A549 (cell line): ENCODE data around the gene FGG. TPM values are rescaled to one million over a fixed set of nuclear protein-coding genes. Genes with fewer than 3 reads are reported as not detected.
A peak's percentile ranks its signal among the peaks of the same experiment; 100 is the strongest.

Source experiments
- ATAC-seq, 2 experiments: fragments of 200-7000 bp in 1 of 2; fragments of >200 bp in 1 of 2; cut with Nextera tagmentation in 1 of 2; cut with Tn5 transposase in 1 of 2; 3 replicates each; pipeline versions ENCODE4 v1.8.0 to v1.9.1; 2018 to 2020; ENCODE audit warnings: mild to moderate bottlenecking in 1 of 2, moderate library complexity in 1 of 2
- CTCF ChIA-PET: fragments of 300-600 bp; sonication (Branson Sonifier 250); formaldehyde crosslinking; extraction: SDS; loops from one replicate; lab custom pipeline; 2021; ENCODE audit warnings: antibody characterized with exemption, inconsistent platforms; lab: Yijun Ruan, JAX
- POLR2A ChIA-PET: fragments of 350-600 bp; formaldehyde crosslinking; extraction: SDS; loops from one replicate; lab custom pipeline; 2021; ENCODE audit warnings: antibody characterized with exemption, inconsistent platforms; lab: Yijun Ruan, JAX
- DNase-seq, 2 experiments: peaks; one replicate each; pipeline versions ENCODE4 v3.0.0 to v3.0.0-alpha.2; 2011 to 2016; ENCODE audit warnings: low read depth in 1 of 2, low spot score in 1 of 2
- FAIRE-seq: peaks from 2 replicates; lab custom pipeline; 2011; peaks lifted over from hg19 to GRCh38; lab: Jason Lieb, UNC
- H3K27ac ChIP-seq, 2 experiments: fragments of >200 bp; sonication (Bioruptor Twin); formaldehyde crosslinking; 3 replicates each; pipeline ENCODE4 v1.5.1; 2016 to 2017
- H3K4me1 ChIP-seq: fragments of >200 bp; sonication (Bioruptor Twin); formaldehyde crosslinking; 3 replicates; pipeline ENCODE4 v1.6.1; 2016
- H3K4me2 ChIP-seq: fragments of >200 bp; sonication (Bioruptor Twin); formaldehyde crosslinking; 3 replicates; pipeline ENCODE4 v1.6.1; 2016
- H3K4me3 ChIP-seq: fragments of >200 bp; sonication (Bioruptor Twin); formaldehyde crosslinking; 3 replicates; pipeline ENCODE4 v1.5.1; 2016
- H3K9me3 ChIP-seq: fragments of >200 bp; sonication (Bioruptor Twin); formaldehyde crosslinking; 3 replicates; pipeline ENCODE4 v1.6.1; 2016
- CBX8 ChIP-seq: fragments of 200-600 bp; sonication (generic); IDR thresholded peaks from 2 replicates; pipeline ENCODE4 v1.6.1; 2016
- CHD2 ChIP-seq: fragments of 150-350 bp; IDR thresholded peaks from 2 replicates; pipeline ENCODE4 v1.6.1; 2014; ENCODE audit warnings: low read length; ENCODE audit not compliant: partially characterized antibody
- CHD4 ChIP-seq: fragments of 200-600 bp; sonication (generic); IDR thresholded peaks from 2 replicates; pipeline ENCODE4 v1.6.1; 2016; ENCODE audit warnings: antibody characterized with exemption, mild to moderate bottlenecking, borderline replicate concordance
- CTCF ChIP-seq: fragments of >200 bp; sonication (Bioruptor Twin); formaldehyde crosslinking; IDR thresholded peaks from 3 replicates; pipeline ENCODE4 v1.5.1; 2016
- EHMT2 ChIP-seq: fragments of 200-600 bp; sonication (generic); IDR thresholded peaks from 2 replicates; pipeline ENCODE4 v1.6.1; 2016; ENCODE audit warnings: antibody characterized with exemption, low read depth, mild to moderate bottlenecking, moderate library complexity
- EP300 ChIP-seq, 2 experiments: fragments of >200 bp; sonication (Bioruptor Twin); formaldehyde crosslinking; IDR thresholded peaks; 2 replicates in 1 of 2; 3 replicates in 1 of 2; pipeline ENCODE4 v1.6.1; 2016 to 2017
- GATA3 ChIP-seq: IDR thresholded peaks from 2 replicates; pipeline ENCODE4 v1.6.1; 2012; ENCODE audit warnings: borderline replicate concordance
- HOXA7 ChIP-seq: fragments of 250-450 bp; sonication (Bioruptor Pico); IDR thresholded peaks from 2 replicates; pipeline ENCODE4 v1.5.0; 2020; ENCODE audit warnings: mild to moderate bottlenecking, moderate library complexity
- JUNB ChIP-seq: fragments of >200 bp; sonication (Bioruptor Twin); formaldehyde crosslinking; IDR thresholded peaks from 2 replicates; pipeline ENCODE4 v1.6.1; 2016
- MAFK ChIP-seq: fragments of 450-650 bp; IDR thresholded peaks from 2 replicates; pipeline ENCODE4 v1.6.1; 2014; ENCODE audit not compliant: partially characterized antibody
- NFE2L2 ChIP-seq: fragments of 150-350 bp; conservative IDR thresholded peaks from 2 replicates; pipeline ENCODE4 v1.6.1; 2014; ENCODE audit warnings: low read length
- NPAS2 ChIP-seq: fragments of 250-450 bp; sonication (Bioruptor Pico); IDR thresholded peaks from 2 replicates; pipeline ENCODE4 v1.8.0; 2022; ENCODE audit warnings: mild to moderate bottlenecking, moderate library complexity, borderline replicate concordance
- POLR2AphosphoS2 ChIP-seq: conservative IDR thresholded peaks from 2 replicates; pipeline ENCODE4 v1.6.1; 2012; ENCODE audit warnings: low read length, improper control_type of control experiment, inconsistent platforms
- RAD21 ChIP-seq, 2 experiments: fragments of >200 bp in 1 of 2; sonication (Bioruptor Twin) in 1 of 2; formaldehyde crosslinking in 1 of 2; IDR thresholded peaks in 1 of 2; conservative IDR thresholded peaks in 1 of 2; 2 replicates in 1 of 2; 3 replicates in 1 of 2; pipeline ENCODE4 v1.6.1; 2012 to 2018; ENCODE audit warnings: inconsistent platforms in 1 of 2
- RFX5 ChIP-seq: fragments of 450-650 bp; IDR thresholded peaks from 2 replicates; pipeline ENCODE4 v1.7.1; 2014; ENCODE audit warnings: antibody characterized with exemption, mild to moderate bottlenecking, moderate library complexity
- SMC3 ChIP-seq: fragments of >200 bp; sonication (Bioruptor Twin); formaldehyde crosslinking; IDR thresholded peaks from 3 replicates; pipeline ENCODE4 v1.6.1; 2018; ENCODE audit warnings: inconsistent platforms
- SREBF2 ChIP-seq: fragments of 450-650 bp; IDR thresholded peaks from 2 replicates; pipeline ENCODE4 v1.6.1; 2014; ENCODE audit warnings: mild to moderate bottlenecking, moderate library complexity
- USF2 ChIP-seq: fragments of 450-650 bp; IDR thresholded peaks from 2 replicates; pipeline ENCODE4 v1.6.1; 2014; ENCODE audit warnings: antibody characterized with exemption
- ZNF302 ChIP-seq: fragments of 250-450 bp; sonication (Bioruptor Pico); IDR thresholded peaks from 2 replicates; pipeline ENCODE4 v1.9.0; 2021; ENCODE audit warnings: inconsistent platforms, mild to moderate bottlenecking, moderate library complexity
- WGBS: methylation state at CpG from one replicate; pipeline ENCODE4 v1.1.6; 2017; ENCODE audit errors: missing lambda C conversion rate; 5-methylcytosine and 5-hydroxymethylcytosine counted together
- polyA plus RNA-seq, 4 experiments: library from polyadenylated mRNA; depleted of rRNA in 3 of 4; stranded (reverse); fragments of >200 nt; fragmentation: RNase III in 1 of 4; extraction: RNeasy Plus Mini Kit Qiagen cat#74134 plus additional on column Dnase treatment in 1 of 4; gene quantifications; 2 replicates in 3 of 4; 3 replicates in 1 of 4; pipeline ENCODE4 v1.2.3, GENCODE V29; 2011 to 2017

Gene FGG
- polyA plus RNA-seq, 2 of the 4 experiments (the other 2 are of a cell fraction) = 4.8 to 132 TPM

- no peak overlapping the region for H3K4me3 ChIP-seq
- no peak for FAIRE-seq
- no peak overlapping the region; a peak in 1 of 6 replicates for H3K27ac ChIP-seq
- ChIA-PET CTCF (interaction anchor here (0.6 to 12.2 kb wide), 8 partner anchors 13 to 1551 kb away, joined by 3 to 214 read pairs (median 4); partner anchors contain the start of genes FGB and PLRG1), POLR2A (no interaction called here)
- peaks cover 37% of the 10 kb centered on the region for H3K4me1 ChIP-seq
- no peak for DNase-seq
- no peak for TF ChIP-seq NPAS2
- no peak for TF ChIP-seq NFE2L2
- no peak for TF ChIP-seq SREBF2
- no peak for TF ChIP-seq CTCF
- TF ChIP-seq GATA3 = no peak
- TF ChIP-seq MAFK = no peak
- TF ChIP-seq POLR2AphosphoS2 = no peak
- no peak for TF ChIP-seq CHD4
- no peak for TF ChIP-seq HOXA7
- no peak for TF ChIP-seq CHD2
- no peak for TF ChIP-seq RFX5
- no peak for TF ChIP-seq ZNF302 (CRISPR knock-in tag)
- TF ChIP-seq JUNB = no peak
- no peak for TF ChIP-seq CBX8
- no peak for TF ChIP-seq EP300 (IDR thresholded peaks at IDR 0.05)
- no peak for TF ChIP-seq EHMT2
- WGBS = 0% methylated on average over 1 of the region's 1 CpG
- no peak for ATAC-seq
- H3K9me3 ChIP-seq = no peaks in the 10 kb centered on the region
- H3K4me2 ChIP-seq = no peak overlapping the region
Observed at GRCh38 chr4:154620111-154620510, 7.7 kb upstream of the FGG start.

GRCh38 chr4:154618708-154619315, 6.4 kb upstream of the FGG start:
- Histone ChIP-seq H3K4me1 (peaks cover 50% of the 10 kb centered on the region), H3K4me2 (peak overlapping the region; percentile 29; the same call in 1 of the 3 replicates), H3K27ac (peak overlapping the region; percentile 51 to 53; a peak in 5 of 6 replicates), H3K9me3 (no peaks in the 10 kb centered on the region), H3K4me3 (no peak overlapping the region)
- ChIA-PET POLR2A (interaction anchor here (1.1 kb wide), 1 partner anchor 69 kb away, joined by 6 read pairs; the partner anchor contains the start of gene PLRG1), CTCF (interaction anchor here (0.6 to 12.2 kb wide), 18 partner anchors 11 to 169 kb away, joined by 3 to 214 read pairs (median 4); partner anchors contain the start of genes FGB and PLRG1)
- TF ChIP-seq RAD21 (conservative IDR thresholded peaks at IDR 0.05 in 1 of 2, IDR thresholded peaks at IDR 0.05 in 1 of 2) (peak; percentile 92 to 95), CTCF (peak; percentile 81), USF2 (no peak), SMC3 (peak; percentile 98)
- 19% methylated on average over 4 of the region's 4 CpGs for WGBS
- no peak for FAIRE-seq
- ATAC-seq = peak; percentile 86 to 89
- DNase-seq = peak; percentile 35 to 76
